CD14-positive monocyte (primary cell): ENCODE results near the gene P2RX3. TPM values are rescaled to one million over a fixed set of nuclear protein-coding genes. Genes with fewer than 3 reads are reported as not detected.

Experiments used
- DNase-seq, 3 donors: peaks; one replicate each; pipeline ENCODE4 v3.0.0-alpha.2; 2011 to 2022
- H2AFZ ChIP-seq: 2 replicates; pipeline ENCODE4 v1.6.0; 2012; ENCODE audit warnings: mild to moderate bottlenecking, low read depth, low read length, inconsistent platforms; ENCODE audit not compliant: insufficient read depth, poor library complexity, severe bottlenecking
- H3K27ac ChIP-seq, 2 donors: 1 replicate in 1 of 2; 2 replicates in 1 of 2; pipeline ENCODE4 v1.5.1; 2012 to 2013; ENCODE audit warnings: low read length in 2 of 2, control low read depth in 1 of 2, inconsistent platforms in 1 of 2, low read depth in 1 of 2, mild to moderate bottlenecking in 1 of 2
- H3K27me3 ChIP-seq, 2 donors: one replicate each; pipeline versions ENCODE4 v1.6.0 to v1.6.1; 2011 to 2013; ENCODE audit warnings: low read length in 2 of 2; ENCODE audit not compliant: control insufficient read depth in 2 of 2, insufficient read depth in 2 of 2
- H3K36me3 ChIP-seq, 2 donors: replicated peaks in 1 of 2; 1 replicate in 1 of 2; 2 replicates in 1 of 2; pipeline versions ENCODE4 v1.5.1 to v1.6.1; 2012 to 2013; ENCODE audit warnings: low read length in 2 of 2, control low read depth in 1 of 2, inconsistent platforms in 1 of 2, mild to moderate bottlenecking in 1 of 2; ENCODE audit not compliant: insufficient read depth in 2 of 2, control insufficient read depth in 1 of 2
- H3K4me1 ChIP-seq, 2 donors: 1 replicate in 1 of 2; 2 replicates in 1 of 2; pipeline versions ENCODE4 v1.5.1 to v1.6.1; 2012 to 2013; ENCODE audit warnings: low read length in 2 of 2, control low read depth in 1 of 2, inconsistent platforms in 1 of 2, mild to moderate bottlenecking in 1 of 2, moderate library complexity in 1 of 2; ENCODE audit not compliant: insufficient read depth in 2 of 2, control insufficient read depth in 1 of 2
- H3K4me2 ChIP-seq: replicated peaks from 2 replicates; pipeline ENCODE3; 2012; ENCODE audit warnings: low read length, moderate library complexity, mild to moderate bottlenecking; ENCODE audit not compliant: poor library complexity, severe bottlenecking; ENCODE audit errors: extremely low read depth
- H3K4me3 ChIP-seq, 3 experiments: fragments of 200-600 bp in 1 of 3; sonication (generic) in 1 of 3; replicated peaks in 1 of 3; 1 replicate in 2 of 3; 2 replicates in 1 of 3; pipeline ENCODE4 v1.5.1; 2011 to 2013; ENCODE audit warnings: low read length in 3 of 3, mild to moderate bottlenecking in 3 of 3, control low read depth in 2 of 3, low read depth in 2 of 3, inconsistent platforms in 1 of 3, moderate library complexity in 1 of 3
- H3K79me2 ChIP-seq: 2 replicates; pipeline ENCODE4 v1.6.0; 2012; ENCODE audit warnings: mild to moderate bottlenecking, control low read depth, inconsistent platforms, low read length, moderate library complexity; ENCODE audit not compliant: insufficient read depth
- H3K9ac ChIP-seq: 2 replicates; pipeline ENCODE4 v1.6.0; 2017; ENCODE audit warnings: low read length, mild to moderate bottlenecking; ENCODE audit not compliant: insufficient read depth, poor library complexity, severe bottlenecking
- H3K9me3 ChIP-seq, 2 donors: replicated peaks in 1 of 2; 1 replicate in 1 of 2; 2 replicates in 1 of 2; pipeline versions ENCODE4 v1.5.1 to v1.6.1; 2012 to 2013; ENCODE audit warnings: low read length in 2 of 2, control low read depth in 1 of 2; ENCODE audit not compliant: control insufficient read depth in 1 of 2, insufficient read depth in 1 of 2
- H4K20me1 ChIP-seq: 2 replicates; pipeline ENCODE4 v1.6.0; 2012; ENCODE audit warnings: mild to moderate bottlenecking, low read length, control low read depth, moderate library complexity; ENCODE audit not compliant: insufficient read depth
- H3K27ac Mint-ChIP-seq, 7 donors: one replicate each; pipeline ENCODE4 v1.8.0; 2020; ENCODE audit warnings: mild to moderate bottlenecking in 7 of 7, mixed read lengths in 7 of 7, moderate library complexity in 6 of 7, inconsistent platforms in 2 of 7
- H3K27me3 Mint-ChIP-seq, 3 donors: one replicate each; pipeline ENCODE4 v1.8.0; 2021 to 2022; ENCODE audit warnings: low read depth in 3 of 3, mild to moderate bottlenecking in 3 of 3, mixed read lengths in 3 of 3, moderate library complexity in 3 of 3, inconsistent platforms in 1 of 3
- H3K36me3 Mint-ChIP-seq, 2 donors: one replicate each; pipeline ENCODE4 v1.8.0; 2020; ENCODE audit warnings: mixed read lengths in 2 of 2, inconsistent platforms in 1 of 2, mild to moderate bottlenecking in 1 of 2
- H3K4me1 Mint-ChIP-seq: one replicate; pipeline ENCODE4 v1.8.0; 2020; ENCODE audit warnings: mild to moderate bottlenecking, mixed read lengths
- H3K4me3 Mint-ChIP-seq, 2 donors: one replicate each; pipeline ENCODE4 v1.8.0; 2020; ENCODE audit warnings: mild to moderate bottlenecking in 2 of 2, mixed read lengths in 2 of 2, moderate library complexity in 1 of 2
- H3K9me3 Mint-ChIP-seq, 7 donors: one replicate each; pipeline ENCODE4 v1.8.0; 2020 to 2022; ENCODE audit warnings: mixed read lengths in 7 of 7, mild to moderate bottlenecking in 6 of 7, moderate library complexity in 6 of 7, inconsistent platforms in 2 of 7
- CTCF ChIP-seq: fragments of 200-600 bp; IDR thresholded peaks from one replicate; pipeline ENCODE4 v1.8.0; 2022; ENCODE audit warnings: antibody characterized with exemption, mild to moderate bottlenecking
- WGBS: methylation state at CpG from one replicate; pipeline ENCODE4 v1.1.5; 2013; ENCODE audit warnings: missing lambda C conversion rate; ENCODE audit not compliant: insufficient coverage; 5-methylcytosine and 5-hydroxymethylcytosine counted together
- intact Hi-C, 2 donors: fragments of 100-400 bp; cut with micrococcal nuclease; formaldehyde crosslinking; loops; one replicate each; pipeline versions ENCODE4 v1.15.0 to v1.15.1; 2023
- polyA plus RNA-seq, 3 donors: library from polyadenylated mRNA; depleted of rRNA in 1 of 3; unstranded in 2 of 3; stranded (reverse) in 1 of 3; fragments of 300-500 nt in 2 of 3; fragments of >200 nt in 1 of 3; fragmentation: Illumina TruSeq in 2 of 3; gene quantifications; 1 replicate in 2 of 3; 2 replicates in 1 of 3; pipeline ENCODE4 v1.2.3, GENCODE V29; 2012 to 2021

The P2RX3 gene
- polyA plus RNA-seq, 3 donors: not detected

GRCh38 chr11:57399221-57399620, 61.1 kb downstream of the P2RX3 start:
- Histone ChIP-seq H3K27ac (no peak overlapping the region), H2AFZ (no peak overlapping the region), H3K27me3 (no peaks in the 10 kb centered on the region), H3K79me2 (no peaks in the 10 kb centered on the region), H3K4me3 (no peak overlapping the region), H3K9ac (no peak overlapping the region), H3K4me1 (peaks cover 14 to 15% of the 10 kb centered on the region in 2 donors), H3K36me3 (no peaks in the 10 kb centered on the region), H4K20me1 (no peaks in the 10 kb centered on the region), H3K9me3 (peaks cover 0 to 9% of the 10 kb centered on the region in 2 donors), H3K4me2 (no peak overlapping the region)
- intact Hi-C loops: no loop called here
- H3K4me1 Mint-ChIP-seq: peaks cover 4% of the 10 kb centered on the region
- no peaks in the 10 kb centered on the region for H3K36me3 Mint-ChIP-seq
- peaks cover 4 to 14% (median 9%) of the 10 kb centered on the region in 7 donors for H3K9me3 Mint-ChIP-seq
- H3K27me3 Mint-ChIP-seq: no peaks in the 10 kb centered on the region
- WGBS: no CpG with 5 or more reads among the region's 5 CpGs
- H3K4me3 Mint-ChIP-seq: no peak overlapping the region
- peak in 1 of 3 donors; percentile 22 for DNase-seq
- H3K27ac Mint-ChIP-seq: no peak overlapping the region
- TF ChIP-seq CTCF: no peak

GRCh38 chr11:57399972-57400578, 61.9 kb downstream of the P2RX3 start:
- WGBS: no CpG with 5 or more reads among the region's 4 CpGs
- H3K9me3 Mint-ChIP-seq: peaks cover 4 to 14% (median 9%) of the 10 kb centered on the region in 7 donors

More at GRCh38 chr11:57399972-57400578, 61.9 kb downstream of the P2RX3 start:
- intact Hi-C loops: no loop called here
- TF ChIP-seq CTCF: no peak
- peaks cover 6% of the 10 kb centered on the region for H3K4me1 Mint-ChIP-seq
- H3K4me3 Mint-ChIP-seq: no peak overlapping the region
- no peaks in the 10 kb centered on the region for H3K27me3 Mint-ChIP-seq
- no peak overlapping the region for H3K27ac Mint-ChIP-seq
- H3K27ac ChIP-seq: no peak overlapping the region
- H2AFZ ChIP-seq: no peak overlapping the region
- H3K27me3 ChIP-seq: no peaks in the 10 kb centered on the region
- H3K4me1 ChIP-seq: peaks cover 14 to 15% of the 10 kb centered on the region in 2 donors
- no peak overlapping the region for H3K4me2 ChIP-seq
- DNase-seq: no peak
- H4K20me1 ChIP-seq: no peaks in the 10 kb centered on the region
- no peak overlapping the region for H3K9ac ChIP-seq
- H3K4me3 ChIP-seq: no peak overlapping the region
- no peaks in the 10 kb centered on the region for H3K79me2 ChIP-seq
- peaks cover 0 to 9% of the 10 kb centered on the region in 2 donors for H3K9me3 ChIP-seq
- H3K36me3 Mint-ChIP-seq: peaks cover 3 to 5% of the 10 kb centered on the region in 2 donors
- peaks cover 0 to 2% of the 10 kb centered on the region in 2 donors for H3K36me3 ChIP-seq
